ENCODE measurements around the gene PFDN1.

DNA sequence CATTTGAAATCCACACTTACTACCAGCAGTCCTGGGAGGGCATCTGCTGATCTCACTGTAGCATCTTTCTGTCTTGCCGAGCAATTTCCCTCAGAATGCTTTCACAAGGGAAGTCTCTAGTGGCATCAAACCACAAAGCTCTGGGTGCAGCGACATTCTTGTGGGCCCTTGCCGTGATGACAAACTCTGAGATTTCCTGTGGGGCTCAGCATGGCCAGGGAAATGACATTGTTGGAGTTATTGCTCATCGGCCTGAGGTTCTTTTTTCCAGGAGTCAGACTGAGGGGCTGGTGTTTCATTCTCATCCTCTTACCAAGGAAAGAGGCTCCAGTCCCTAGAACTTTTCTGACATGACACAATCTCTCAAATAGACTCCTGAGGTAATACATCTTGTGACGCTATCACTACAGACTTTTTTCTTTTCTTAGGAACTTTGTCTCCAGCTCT lies 51.4 kb downstream of the PFDN1 start:
- TF ChIP-seq, protein P1, sequence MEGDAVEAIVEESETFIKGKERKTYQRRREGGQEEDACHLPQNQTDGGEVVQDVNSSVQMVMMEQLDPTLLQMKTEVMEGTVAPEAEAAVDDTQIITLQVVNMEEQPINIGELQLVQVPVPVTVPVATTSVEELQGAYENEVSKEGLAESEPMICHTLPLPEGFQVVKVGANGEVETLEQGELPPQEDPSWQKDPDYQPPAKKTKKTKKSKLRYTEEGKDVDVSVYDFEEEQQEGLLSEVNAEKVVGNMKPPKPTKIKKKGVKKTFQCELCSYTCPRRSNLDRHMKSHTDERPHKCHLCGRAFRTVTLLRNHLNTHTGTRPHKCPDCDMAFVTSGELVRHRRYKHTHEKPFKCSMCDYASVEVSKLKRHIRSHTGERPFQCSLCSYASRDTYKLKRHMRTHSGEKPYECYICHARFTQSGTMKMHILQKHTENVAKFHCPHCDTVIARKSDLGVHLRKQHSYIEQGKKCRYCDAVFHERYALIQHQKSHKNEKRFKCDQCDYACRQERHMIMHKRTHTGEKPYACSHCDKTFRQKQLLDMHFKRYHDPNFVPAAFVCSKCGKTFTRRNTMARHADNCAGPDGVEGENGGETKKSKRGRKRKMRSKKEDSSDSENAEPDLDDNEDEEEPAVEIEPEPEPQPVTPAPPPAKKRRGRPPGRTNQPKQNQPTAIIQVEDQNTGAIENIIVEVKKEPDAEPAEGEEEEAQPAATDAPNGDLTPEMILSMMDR (IDR thresholded peaks at IDR 0.05; ENCODE audit: low read depth, low read length, missing input control) = no peak
- TF ChIP-seq, protein P2, sequence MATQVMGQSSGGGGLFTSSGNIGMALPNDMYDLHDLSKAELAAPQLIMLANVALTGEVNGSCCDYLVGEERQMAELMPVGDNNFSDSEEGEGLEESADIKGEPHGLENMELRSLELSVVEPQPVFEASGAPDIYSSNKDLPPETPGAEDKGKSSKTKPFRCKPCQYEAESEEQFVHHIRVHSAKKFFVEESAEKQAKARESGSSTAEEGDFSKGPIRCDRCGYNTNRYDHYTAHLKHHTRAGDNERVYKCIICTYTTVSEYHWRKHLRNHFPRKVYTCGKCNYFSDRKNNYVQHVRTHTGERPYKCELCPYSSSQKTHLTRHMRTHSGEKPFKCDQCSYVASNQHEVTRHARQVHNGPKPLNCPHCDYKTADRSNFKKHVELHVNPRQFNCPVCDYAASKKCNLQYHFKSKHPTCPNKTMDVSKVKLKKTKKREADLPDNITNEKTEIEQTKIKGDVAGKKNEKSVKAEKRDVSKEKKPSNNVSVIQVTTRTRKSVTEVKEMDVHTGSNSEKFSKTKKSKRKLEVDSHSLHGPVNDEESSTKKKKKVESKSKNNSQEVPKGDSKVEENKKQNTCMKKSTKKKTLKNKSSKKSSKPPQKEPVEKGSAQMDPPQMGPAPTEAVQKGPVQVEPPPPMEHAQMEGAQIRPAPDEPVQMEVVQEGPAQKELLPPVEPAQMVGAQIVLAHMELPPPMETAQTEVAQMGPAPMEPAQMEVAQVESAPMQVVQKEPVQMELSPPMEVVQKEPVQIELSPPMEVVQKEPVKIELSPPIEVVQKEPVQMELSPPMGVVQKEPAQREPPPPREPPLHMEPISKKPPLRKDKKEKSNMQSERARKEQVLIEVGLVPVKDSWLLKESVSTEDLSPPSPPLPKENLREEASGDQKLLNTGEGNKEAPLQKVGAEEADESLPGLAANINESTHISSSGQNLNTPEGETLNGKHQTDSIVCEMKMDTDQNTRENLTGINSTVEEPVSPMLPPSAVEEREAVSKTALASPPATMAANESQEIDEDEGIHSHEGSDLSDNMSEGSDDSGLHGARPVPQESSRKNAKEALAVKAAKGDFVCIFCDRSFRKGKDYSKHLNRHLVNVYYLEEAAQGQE (IDR thresholded peaks at IDR 0.05) = no peak
- TF ChIP-seq, protein P3, sequence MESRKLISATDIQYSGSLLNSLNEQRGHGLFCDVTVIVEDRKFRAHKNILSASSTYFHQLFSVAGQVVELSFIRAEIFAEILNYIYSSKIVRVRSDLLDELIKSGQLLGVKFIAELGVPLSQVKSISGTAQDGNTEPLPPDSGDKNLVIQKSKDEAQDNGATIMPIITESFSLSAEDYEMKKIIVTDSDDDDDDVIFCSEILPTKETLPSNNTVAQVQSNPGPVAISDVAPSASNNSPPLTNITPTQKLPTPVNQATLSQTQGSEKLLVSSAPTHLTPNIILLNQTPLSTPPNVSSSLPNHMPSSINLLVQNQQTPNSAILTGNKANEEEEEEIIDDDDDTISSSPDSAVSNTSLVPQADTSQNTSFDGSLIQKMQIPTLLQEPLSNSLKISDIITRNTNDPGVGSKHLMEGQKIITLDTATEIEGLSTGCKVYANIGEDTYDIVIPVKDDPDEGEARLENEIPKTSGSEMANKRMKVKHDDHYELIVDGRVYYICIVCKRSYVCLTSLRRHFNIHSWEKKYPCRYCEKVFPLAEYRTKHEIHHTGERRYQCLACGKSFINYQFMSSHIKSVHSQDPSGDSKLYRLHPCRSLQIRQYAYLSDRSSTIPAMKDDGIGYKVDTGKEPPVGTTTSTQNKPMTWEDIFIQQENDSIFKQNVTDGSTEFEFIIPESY (IDR thresholded peaks at IDR 0.05) = no peak
